Liver (tissue), 9 donors: ENCODE data around the gene DIP2A. TPM values are rescaled to one million over a fixed set of nuclear protein-coding genes. Genes with fewer than 3 reads are reported as not detected.

Experiments used
- DNase-seq: peaks from one replicate; pipeline ENCODE4 v3.0.0-alpha.2; 2017; ENCODE audit warnings: low spot score
- H3K27ac ChIP-seq, 2 donors: one replicate each; pipeline ENCODE4 v1.7.0; 2013; ENCODE audit warnings: inconsistent platforms in 2 of 2, low read length in 2 of 2, control low read depth in 1 of 2, low read depth in 1 of 2, mild to moderate bottlenecking in 1 of 2
- H3K27me3 ChIP-seq, 4 donors: one replicate each; pipeline versions ENCODE4 v1.6.1 to v1.7.0; 2013; ENCODE audit warnings: low read length in 3 of 4, inconsistent platforms in 1 of 4, mild to moderate bottlenecking in 1 of 4, moderate library complexity in 1 of 4; ENCODE audit not compliant: control insufficient read depth in 4 of 4, insufficient read depth in 4 of 4
- H3K36me3 ChIP-seq, 4 donors: one replicate each; pipeline versions ENCODE4 v1.6.1 to v1.7.0; 2013; ENCODE audit warnings: low read length in 3 of 4, mild to moderate bottlenecking in 3 of 4, low read depth in 1 of 4, moderate library complexity in 1 of 4; ENCODE audit not compliant: control insufficient read depth in 4 of 4, insufficient read depth in 3 of 4
- H3K4me1 ChIP-seq, 4 donors: one replicate each; pipeline versions ENCODE4 v1.6.1 to v1.7.0; 2013; ENCODE audit warnings: low read length in 3 of 4, mild to moderate bottlenecking in 3 of 4, moderate library complexity in 1 of 4; ENCODE audit not compliant: control insufficient read depth in 4 of 4, insufficient read depth in 4 of 4
- H3K4me3 ChIP-seq, 3 donors: one replicate each; pipeline versions ENCODE4 v1.6.1 to v1.7.0; 2013; ENCODE audit warnings: low read length in 3 of 3, control low read depth in 1 of 3, low read depth in 1 of 3, mild to moderate bottlenecking in 1 of 3
- H3K9ac ChIP-seq, 2 donors: one replicate each; pipeline ENCODE4 v1.7.0; 2013; ENCODE audit warnings: low read length in 2 of 2, mild to moderate bottlenecking in 2 of 2, moderate library complexity in 2 of 2, control low read depth in 1 of 2, low read depth in 1 of 2
- H3K9me3 ChIP-seq, 4 donors: one replicate each; pipeline versions ENCODE4 v1.6.1 to v1.7.0; 2013; ENCODE audit warnings: low read length in 3 of 4; ENCODE audit not compliant: control insufficient read depth in 4 of 4
- ATF3 ChIP-seq: IDR thresholded peaks from 2 replicates; pipeline ENCODE4 v1.6.1; 2016; ENCODE audit warnings: antibody characterized with exemption
- CTCF ChIP-seq: fragments of 150-350 bp; IDR thresholded peaks from 2 replicates; pipeline ENCODE4 v1.5.1; 2017; ENCODE audit warnings: improper control_type of control experiment, low read depth, low read length; ENCODE audit not compliant: missing input control
- EGR1 ChIP-seq, 2 donors: IDR thresholded peaks; 2 replicates each; pipeline ENCODE4 v1.6.1; 2016 to 2018; ENCODE audit warnings: antibody characterized with exemption in 2 of 2, low read depth in 2 of 2
- FOXA1 ChIP-seq: IDR thresholded peaks from 2 replicates; pipeline ENCODE4 v1.6.1; 2016; ENCODE audit warnings: antibody characterized with exemption
- FOXA2 ChIP-seq: IDR thresholded peaks from 2 replicates; pipeline ENCODE4 v1.6.1; 2016; ENCODE audit warnings: antibody characterized with exemption
- GABPA ChIP-seq, 2 donors: IDR thresholded peaks in 1 of 2; conservative IDR thresholded peaks in 1 of 2; 2 replicates each; pipeline ENCODE4 v1.6.1; 2016; ENCODE audit warnings: antibody characterized with exemption in 2 of 2, mild to moderate bottlenecking in 1 of 2, moderate library complexity in 1 of 2
- HNF4A ChIP-seq, 2 donors: conservative IDR thresholded peaks; 2 replicates each; pipeline ENCODE4 v1.6.1; 2016; ENCODE audit warnings: antibody characterized with exemption in 2 of 2, mild to moderate bottlenecking in 2 of 2
- HNF4G ChIP-seq: IDR thresholded peaks from 2 replicates; pipeline ENCODE4 v1.6.1; 2016; ENCODE audit warnings: antibody characterized with exemption
- JUND ChIP-seq, 2 donors: IDR thresholded peaks; 2 replicates each; pipeline ENCODE4 v1.6.1; 2016; ENCODE audit warnings: antibody characterized with exemption in 2 of 2
- MAX ChIP-seq: IDR thresholded peaks from 2 replicates; pipeline ENCODE4 v1.6.1; 2016; ENCODE audit warnings: antibody characterized with exemption
- NR2F2 ChIP-seq: IDR thresholded peaks from 2 replicates; pipeline ENCODE4 v1.6.1; 2016; ENCODE audit warnings: antibody characterized with exemption
- RAD21 ChIP-seq, 2 donors: IDR thresholded peaks; 2 replicates each; pipeline ENCODE4 v1.6.1; 2016; ENCODE audit warnings: antibody characterized with exemption in 2 of 2, mild to moderate bottlenecking in 2 of 2
- REST ChIP-seq: IDR thresholded peaks from 2 replicates; pipeline ENCODE4 v1.6.1; 2016; ENCODE audit warnings: antibody characterized with exemption, mild to moderate bottlenecking
- RXRA ChIP-seq, 2 donors: IDR thresholded peaks; 2 replicates each; pipeline ENCODE4 v1.6.1; 2017 to 2018; ENCODE audit warnings: antibody characterized with exemption in 2 of 2, mild to moderate bottlenecking in 1 of 2
- SP1 ChIP-seq: IDR thresholded peaks from 2 replicates; pipeline ENCODE4 v1.6.1; 2018; ENCODE audit warnings: antibody characterized with exemption, mild to moderate bottlenecking
- TAF1 ChIP-seq: conservative IDR thresholded peaks from 2 replicates; pipeline ENCODE4 v1.6.1; 2016; ENCODE audit warnings: antibody characterized with exemption, mild to moderate bottlenecking
- YY1 ChIP-seq: IDR thresholded peaks from 2 replicates; pipeline ENCODE4 v1.6.1; 2016; ENCODE audit warnings: antibody characterized with exemption, mild to moderate bottlenecking
- ZBTB33 ChIP-seq: IDR thresholded peaks from 2 replicates; pipeline ENCODE4 v1.6.1; 2016; ENCODE audit warnings: antibody characterized with exemption
- WGBS: extraction: QIAGEN DNeasy Blood & Tissue Kit; methylation state at CpG from one replicate; pipeline ENCODE4 v1.1.7; 2013; 5-methylcytosine and 5-hydroxymethylcytosine counted together
- polyA plus RNA-seq, 2 donors: library from polyadenylated mRNA; stranded (reverse) in 1 of 2; unstranded in 1 of 2; fragments of 200-250 nt in 1 of 2; fragments of >200 nt in 1 of 2; fragmentation: Nextera tagmentation in 1 of 2; extraction: Ambion mirVana in 1 of 2; gene quantifications; one replicate each; pipeline versions ENCODE4 v1.2.1 to v1.2.3, GENCODE V29; 2013 to 2015
- total RNA-seq, 2 donors: library from RNA; depleted of rRNA; stranded (reverse); fragments of >200 nt; gene quantifications; one replicate each; pipeline ENCODE4 v1.2.3, GENCODE V29; 2014
- donor health status: healthy.
- donor health status: healthy.
- donor health status: healthy.
- donor health status: healthy.
- donor health status: healthy.

DIP2A gene
- total and polyA plus RNA-seq, 4 donors = 3.8 to 21.7 (median 7.5) TPM

- Histone ChIP-seq H3K27me3 (no peaks in the 10 kb centered on the region), H3K36me3 (peaks cover 0 to 18% (median 12%) of the 10 kb centered on the region in 4 donors), H3K9ac (no peak overlapping the region), H3K27ac (no peak overlapping the region), H3K9me3 (no peaks in the 10 kb centered on the region), H3K4me3 (no peak overlapping the region), H3K4me1 (peaks cover 0 to 5% (median 3%) of the 10 kb centered on the region in 4 donors)
- DNase-seq = no peak
- no peak for TF ChIP-seq FOXA1
- TF ChIP-seq CTCF = no peak
- no peak for TF ChIP-seq HNF4G
- no peak for TF ChIP-seq TAF1
- no peak for TF ChIP-seq RAD21 (IDR thresholded peaks at IDR 0.05)
- no peak for TF ChIP-seq NR2F2
- WGBS = 93% methylated on average over 12 of the region's 12 CpGs
Measured at GRCh38 chr21:46503922-46504550, 45.3 kb downstream of the DIP2A start.

- Histone ChIP-seq H3K36me3 (peaks cover 0 to 16% (median 10%) of the 10 kb centered on the region in 4 donors), H3K4me3 (no peak overlapping the region), H3K27me3 (no peaks in the 10 kb centered on the region)
Measured at GRCh38 chr21:46504666-46505065, 46.0 kb downstream of the DIP2A start.

More at GRCh38 chr21:46504666-46505065, 46.0 kb downstream of the DIP2A start:
- TF ChIP-seq EGR1 (IDR thresholded peaks at IDR 0.05; ENCODE audit: low read depth in 2 of 2) (no peak), YY1 (no peak), FOXA2 (no peak), MAX (no peak), REST (no peak), RAD21 (IDR thresholded peaks at IDR 0.05) (no peak), HNF4A (conservative IDR thresholded peaks at IDR 0.05) (no peak), ATF3 (no peak), TAF1 (no peak), JUND (IDR thresholded peaks at IDR 0.05) (no peak), HNF4G (no peak), SP1 (no peak), ZBTB33 (no peak), NR2F2 (no peak), RXRA (IDR thresholded peaks at IDR 0.05) (no peak), CTCF (no peak), GABPA (IDR thresholded peaks at IDR 0.05 in 1 of 2, conservative IDR thresholded peaks at IDR 0.05 in 1 of 2) (no peak), FOXA1 (no peak)
- Histone ChIP-seq H3K27ac (no peak overlapping the region), H3K9ac (no peak overlapping the region), H3K9me3 (no peaks in the 10 kb centered on the region), H3K4me1 (peaks cover 0 to 6% (median 3%) of the 10 kb centered on the region in 4 donors)
- DNase-seq = no peak
- 92% methylated on average over 5 of the region's 5 CpGs for WGBS
